ENCODE results near the gene LMNTD2.
A peak's percentile ranks its signal among the peaks of the same experiment; 100 is the strongest.
"Not testable (repeated sequence)": the region's sequence is repeated elsewhere in the genome, so short reads cannot be mapped to it uniquely, and the experiment has no call there.

LMNTD2 gene

DNA sequence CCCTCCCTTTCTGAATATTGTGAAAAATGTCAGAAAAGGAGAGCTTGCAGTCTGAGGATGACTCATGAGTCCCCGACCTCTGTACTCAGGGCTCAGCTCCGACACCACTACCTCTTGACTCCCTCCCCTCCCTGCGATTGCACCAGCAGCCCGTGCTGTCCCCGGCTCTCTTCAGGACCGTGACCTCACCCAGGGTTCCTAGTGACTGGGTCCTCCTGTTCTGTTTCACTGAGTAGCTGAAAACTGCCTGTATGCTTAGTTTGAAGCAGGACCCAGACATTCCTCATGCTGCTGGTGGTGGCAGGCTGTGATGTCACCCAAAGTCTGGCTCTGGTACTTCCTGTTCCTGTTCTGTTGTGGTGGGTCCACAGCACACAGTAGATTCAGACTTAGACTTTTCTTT lies 27.4 kb upstream of the LMNTD2 start:
- peak; percentile 43 to 73 (median 67) for DNase-seq (ENCODE audit: low read depth in 3 of 3)

DNA sequence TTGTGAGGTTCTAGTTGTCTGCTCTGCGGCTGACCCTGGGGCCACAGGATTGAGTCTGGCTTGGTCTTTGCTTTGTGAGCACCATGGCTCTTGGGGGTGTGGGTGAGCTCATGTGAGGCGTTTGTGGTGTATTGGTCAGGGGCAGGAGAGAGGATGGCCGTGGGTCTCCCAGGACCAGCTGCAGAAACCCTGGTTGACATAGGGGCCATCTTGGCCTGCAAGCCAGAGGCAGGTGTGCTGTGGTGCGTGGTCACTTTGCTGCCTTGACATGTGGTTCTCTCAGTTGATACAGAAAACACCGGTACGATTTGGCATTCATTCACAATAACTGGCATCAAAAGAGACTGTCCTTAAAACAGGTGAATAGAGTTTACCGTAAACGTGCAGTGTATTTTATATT lies 27.0 kb upstream of the LMNTD2 start:
- DNase-seq (ENCODE audit: low read depth in 3 of 3), result no peak

DNA sequence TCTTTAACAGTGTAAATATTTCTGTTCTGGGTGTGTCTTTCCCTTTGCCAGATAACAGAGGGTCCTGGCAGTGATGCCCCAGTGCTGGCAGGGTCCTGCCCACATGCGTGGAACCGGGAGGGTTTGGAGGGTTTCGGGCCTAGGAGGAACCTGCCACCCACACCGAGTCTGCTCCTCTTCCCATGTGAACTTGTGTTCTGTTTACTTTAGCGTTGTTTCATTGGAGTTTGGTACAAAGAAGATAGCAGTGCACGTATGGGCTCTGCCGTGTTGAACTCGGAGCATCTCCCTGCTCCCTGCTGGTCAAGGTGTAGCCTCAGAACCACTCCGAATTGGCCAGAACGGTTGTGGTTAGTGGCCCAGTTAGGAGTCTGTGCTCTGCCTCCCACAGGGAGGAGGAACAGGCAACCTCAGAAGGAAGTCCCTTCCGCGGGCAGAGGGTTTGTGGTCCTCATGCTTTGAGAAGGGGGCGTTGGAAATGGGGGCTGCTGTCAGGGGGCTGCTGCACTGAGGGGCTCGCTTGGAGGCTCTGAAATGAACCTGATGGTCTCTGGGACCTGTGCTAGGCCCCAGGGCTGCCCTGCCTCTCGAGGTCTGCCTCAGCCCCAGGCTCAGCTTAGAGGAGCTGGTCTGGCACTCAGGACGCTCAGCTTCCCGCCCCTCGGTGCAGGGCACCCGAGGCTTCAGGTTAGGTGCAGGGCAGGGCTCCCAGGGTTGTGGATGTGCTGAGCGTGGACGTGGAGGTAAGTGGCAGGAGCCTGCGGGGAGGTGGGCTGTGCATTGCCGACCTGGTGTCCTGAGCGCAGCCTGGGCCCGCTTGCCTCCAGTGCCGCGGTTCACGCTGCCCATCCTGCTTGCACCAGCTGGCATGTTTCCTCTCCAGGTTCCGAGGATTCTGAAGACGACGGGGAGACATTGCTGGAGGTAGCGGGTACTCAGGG lies 26.1 kb upstream of the LMNTD2 start:
- no peak for DNase-seq (ENCODE audit: low read depth in 3 of 3)

DNA sequence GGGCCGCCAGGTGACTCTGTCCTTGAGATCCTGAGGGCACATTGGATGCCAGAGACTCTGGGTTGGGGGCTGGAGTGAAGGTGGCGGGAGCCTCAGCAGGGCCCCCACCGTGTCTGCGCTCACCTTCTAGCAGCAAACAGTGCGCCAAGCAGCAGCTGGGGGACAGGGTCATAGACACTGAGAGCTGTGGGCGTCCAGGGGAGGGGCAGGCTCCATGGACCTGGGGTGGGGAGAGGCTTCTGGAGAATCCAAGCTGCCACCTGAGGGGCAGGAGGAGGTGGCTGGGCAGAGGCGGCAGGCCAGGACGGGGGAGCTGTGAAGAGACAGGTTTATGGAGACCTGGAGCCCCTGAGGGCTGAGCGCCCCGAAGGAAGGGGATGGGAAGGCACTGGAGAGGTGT lies 23.7 kb upstream of the LMNTD2 start:
- DNase-seq (ENCODE audit: low read depth in 3 of 3), result no peak

GRCh38 chr11:581752-582151 lies 21.2 kb upstream of the LMNTD2 start:
- no peak for DNase-seq (ENCODE audit: low read depth in 3 of 3)

- no peak for DNase-seq (ENCODE audit: low read depth in 3 of 3)
Observed at GRCh38 chr11:581342-581741, 20.8 kb upstream of the LMNTD2 start.

GRCh38 chr11:579830-580601 lies 19.5 kb upstream of the LMNTD2 start:
- no peak for DNase-seq (ENCODE audit: low read depth in 3 of 3)

GRCh38 chr11:578276-579035 lies 17.9 kb upstream of the LMNTD2 start:
- DNase-seq (ENCODE audit: low read depth in 3 of 3), result no peak

- no peak for DNase-seq (ENCODE audit: low read depth in 3 of 3)
Observed at GRCh38 chr11:577611-577894, 17.0 kb upstream of the LMNTD2 start.

DNA sequence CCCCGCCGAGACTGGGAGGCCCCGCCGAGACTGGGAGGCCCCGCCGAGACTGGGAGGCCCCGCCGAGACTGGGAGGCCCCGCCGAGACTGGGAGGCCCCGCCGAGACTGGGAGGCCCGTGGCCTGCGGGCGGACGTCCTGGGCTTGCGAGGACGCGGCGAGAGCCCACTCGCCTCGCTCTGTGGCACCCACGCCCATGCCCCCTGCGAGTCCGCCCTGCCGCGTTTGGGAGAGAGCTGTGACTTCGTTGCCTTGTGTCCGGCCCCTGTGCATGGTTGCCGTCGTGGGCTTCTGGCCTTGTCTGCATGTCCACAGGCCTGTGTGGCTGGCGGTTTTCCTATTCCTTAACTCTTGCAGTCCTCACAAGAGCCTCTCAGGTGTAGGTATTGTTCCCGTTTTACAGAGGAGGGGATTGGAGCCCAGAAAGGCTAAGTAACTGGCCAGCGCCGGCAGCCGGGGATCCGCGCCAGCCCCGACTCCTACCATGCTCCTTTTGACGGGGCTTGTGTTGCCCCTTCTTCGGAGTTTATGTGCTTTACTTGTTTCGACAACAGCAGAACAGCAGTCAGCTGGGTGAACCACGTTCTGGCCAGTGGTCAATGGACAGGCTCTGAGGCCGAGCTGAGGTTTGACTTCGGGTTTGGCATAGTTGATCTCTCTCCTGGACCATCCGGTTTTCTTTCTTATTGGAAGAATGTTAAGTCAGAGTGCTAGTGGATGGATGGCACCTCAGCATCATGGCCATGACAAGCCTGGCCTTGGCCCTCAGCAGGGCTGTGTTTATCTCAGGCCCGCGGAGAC lies 16.5 kb upstream of the LMNTD2 start:
- no peak for DNase-seq (ENCODE audit: low read depth in 3 of 3)

GRCh38 chr11:575996-576768 lies 15.6 kb upstream of the LMNTD2 start, which contains the start of gene PHRF1:
Gene PHRF1 (plus strand): TSS chr11:576470. CDS start chr11:581513, 5,043 bp downstream.
- DNase-seq (ENCODE audit: low read depth in 3 of 3), result peak; percentile 89 to 94 (median 91)

GRCh38 chr11:575313-575995 lies 14.9 kb upstream of the LMNTD2 start:
- DNase-seq (ENCODE audit: low read depth in 3 of 3), result no peak

GRCh38 chr11:574632-575312 lies 14.2 kb upstream of the LMNTD2 start:
- DNase-seq (ENCODE audit: low read depth in 3 of 3), result no peak

DNA sequence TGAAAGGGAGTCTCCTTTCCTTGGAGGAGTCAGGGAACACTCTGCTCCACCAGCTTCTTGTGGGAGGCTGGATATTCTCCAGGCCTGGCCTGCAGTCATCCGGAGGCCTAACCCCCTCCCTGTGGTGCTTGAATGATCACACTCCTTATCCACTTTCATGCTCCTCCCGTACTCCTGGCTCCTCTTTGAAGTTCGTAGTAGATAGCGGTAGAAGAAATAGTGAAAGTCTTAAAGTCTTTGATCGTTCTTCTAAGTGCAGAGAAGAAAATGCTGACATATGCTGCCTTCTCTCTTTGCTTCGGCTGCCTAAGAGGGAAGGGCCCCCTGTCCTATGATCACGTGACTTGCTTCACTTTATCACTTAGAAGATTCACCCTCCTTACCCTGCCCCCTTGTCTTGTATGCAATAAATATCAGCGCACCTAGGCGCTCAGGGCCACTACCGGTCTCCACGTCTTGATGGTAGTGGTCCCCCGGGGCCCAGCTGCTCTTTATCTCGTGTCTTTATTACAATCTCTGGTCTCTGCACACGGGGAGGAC lies 13.6 kb upstream of the LMNTD2 start:
- not testable (repeated sequence) for DNase-seq (ENCODE audit: low read depth in 3 of 3)

- no peak for DNase-seq (ENCODE audit: low read depth in 3 of 3)
Observed at GRCh38 chr11:573146-573759, 12.7 kb upstream of the LMNTD2 start.

GRCh38 chr11:571802-572185 lies 11.3 kb upstream of the LMNTD2 start:
- DNase-seq (ENCODE audit: low read depth in 3 of 3), result no peak

DNA sequence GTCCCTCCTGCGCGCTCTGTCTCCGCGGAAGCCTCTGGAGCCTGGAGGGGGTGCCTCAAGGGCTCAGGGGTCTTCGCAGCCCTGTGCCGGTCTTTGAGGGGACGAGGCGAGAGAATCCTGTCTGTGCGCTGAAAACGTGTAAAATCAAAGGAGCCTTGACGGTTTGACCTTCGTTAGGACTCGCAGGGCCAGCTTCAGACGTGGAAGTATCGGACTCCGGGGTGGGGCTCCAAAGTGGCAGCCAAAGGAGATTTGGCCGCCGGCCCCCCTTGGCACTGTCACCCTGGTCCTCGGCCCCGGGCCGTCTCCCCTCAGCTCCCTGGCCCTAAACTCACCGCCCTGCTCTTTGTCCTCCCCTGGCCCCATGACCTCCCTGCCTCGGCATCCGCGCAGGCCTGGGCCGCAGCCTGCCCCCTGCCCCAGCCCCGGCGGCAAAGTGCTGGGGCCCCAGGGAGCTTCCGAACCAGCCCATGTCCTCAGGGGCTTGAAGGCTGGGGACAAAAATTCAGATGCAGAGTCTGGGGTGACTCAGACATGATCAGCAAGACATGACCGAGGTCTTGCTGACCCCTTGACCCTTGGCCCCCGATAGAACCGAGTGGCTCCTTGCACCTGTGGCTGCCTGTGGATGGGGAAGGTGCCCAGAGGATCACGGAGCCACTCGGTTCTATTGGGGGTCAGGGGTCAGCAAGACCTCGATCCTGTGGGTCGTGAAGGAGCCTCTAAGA lies 8.8 kb upstream of the LMNTD2 start:
- no peak for DNase-seq (ENCODE audit: low read depth in 3 of 3)

Data from stimulated activated CD4-positive, alpha-beta T cell treated with anti-CD3 and anti-CD28 coated beads, TNF-alpha, amount 100 ng/mL, for 48 hours (primary cell).